ENCODE measurements around the gene MAPK8IP3.
A peak's percentile ranks its signal among the peaks of the same experiment; 100 is the strongest.
"Not testable (repeated sequence)": the region's sequence is repeated elsewhere in the genome, so short reads cannot be mapped to it uniquely, and the experiment has no call there.

Gene MAPK8IP3

DNA sequence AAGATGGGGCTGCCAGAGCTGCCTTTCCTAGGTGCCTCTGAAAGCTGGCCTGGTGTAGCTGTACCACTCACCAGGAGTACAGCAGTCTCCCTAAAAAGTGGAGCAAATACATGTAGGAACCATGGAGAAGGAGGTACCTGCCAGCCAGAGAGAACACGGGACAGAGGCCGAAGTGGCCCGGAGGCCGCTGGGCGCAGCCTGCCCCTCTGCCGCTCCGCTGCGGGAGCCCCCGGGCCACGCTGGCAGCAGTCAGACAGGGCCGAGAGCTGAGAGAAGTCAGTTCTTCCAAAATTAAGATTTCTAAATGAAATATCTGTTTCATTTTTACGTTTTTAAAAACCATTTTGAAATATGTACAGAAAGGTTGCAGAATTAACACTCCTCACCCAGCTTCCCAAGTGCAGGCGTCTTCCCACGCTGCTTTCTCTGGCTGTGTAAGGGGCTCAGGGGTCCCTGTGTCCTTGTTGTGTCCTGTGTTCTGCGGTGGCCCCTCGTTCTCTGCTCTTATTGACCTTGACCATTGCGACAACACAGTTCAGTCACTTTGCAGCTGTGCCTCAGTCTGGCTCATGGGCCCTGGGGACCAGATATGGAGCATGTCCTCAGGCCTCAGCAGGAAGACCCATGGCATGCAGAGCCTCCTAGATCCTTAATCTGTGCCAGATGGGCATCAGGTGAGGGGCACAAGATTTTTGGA, 5.0 kb downstream of the MAPK8IP3 start:
- DNase-seq: no peak

DNA sequence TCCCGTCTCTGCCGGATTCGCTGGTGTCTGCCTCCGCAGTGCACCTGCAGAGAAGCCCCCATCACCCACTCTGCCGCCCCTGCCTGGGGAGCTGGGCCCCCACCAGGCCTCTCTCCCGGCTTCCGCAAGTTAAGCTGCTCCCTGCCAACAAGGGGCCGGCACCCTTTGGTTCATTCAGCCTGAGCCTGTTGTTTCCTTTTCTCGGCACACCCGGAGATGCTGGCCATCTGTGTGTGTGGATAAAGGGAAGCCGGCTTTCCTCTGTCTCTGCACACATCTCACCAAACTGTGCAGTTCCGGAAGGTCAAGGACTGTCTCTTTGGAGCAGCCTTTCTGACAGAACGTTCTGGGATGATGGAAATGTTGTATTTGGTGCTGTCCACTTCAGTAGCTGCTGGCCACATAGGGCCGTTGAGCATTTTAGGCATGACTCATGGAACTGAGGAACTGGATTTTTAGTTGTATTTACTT, 6.8 kb downstream of the MAPK8IP3 start:
- no peak for DNase-seq

DNA sequence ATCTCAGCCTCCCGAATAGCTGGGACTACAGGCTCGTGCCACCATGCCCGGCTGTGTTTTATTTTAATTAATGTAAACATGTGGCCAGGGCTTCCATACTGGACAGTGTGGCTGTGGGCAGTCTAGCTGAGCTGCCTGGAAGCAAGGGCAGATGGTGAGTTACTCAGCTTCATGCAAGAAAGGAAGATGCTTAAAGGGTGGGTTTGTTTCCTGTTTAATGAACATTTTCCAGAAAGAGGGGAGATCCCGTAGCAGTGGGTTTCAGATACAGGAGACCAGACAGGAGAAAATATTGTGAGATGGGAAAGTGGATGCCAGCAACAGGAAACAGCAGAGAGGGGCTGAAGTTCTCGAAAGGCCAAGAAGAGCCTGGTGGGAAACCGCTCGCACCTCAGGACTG, 7.3 kb downstream of the MAPK8IP3 start:
- no peak for DNase-seq

DNA sequence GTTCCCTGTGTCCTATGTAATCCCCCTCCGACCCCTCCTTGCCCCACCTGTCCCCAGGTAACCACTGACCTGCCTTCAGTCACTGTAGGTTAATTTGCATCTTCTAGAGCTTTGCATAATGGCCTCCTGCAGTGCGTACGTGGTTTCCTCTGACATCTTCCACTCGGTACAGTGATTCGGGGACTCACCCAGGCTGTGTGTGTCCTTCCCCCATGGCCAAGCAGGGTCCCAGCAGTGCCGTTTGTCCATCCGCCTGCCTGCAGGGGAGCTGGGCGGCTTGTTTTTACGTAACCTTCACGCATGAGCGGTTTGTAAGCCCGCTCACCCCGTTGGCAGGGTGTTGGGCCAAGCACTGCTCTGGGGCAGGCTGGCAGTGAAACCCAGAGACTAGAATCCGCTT, 7.9 kb downstream of the MAPK8IP3 start:
- no peak for DNase-seq

DNA sequence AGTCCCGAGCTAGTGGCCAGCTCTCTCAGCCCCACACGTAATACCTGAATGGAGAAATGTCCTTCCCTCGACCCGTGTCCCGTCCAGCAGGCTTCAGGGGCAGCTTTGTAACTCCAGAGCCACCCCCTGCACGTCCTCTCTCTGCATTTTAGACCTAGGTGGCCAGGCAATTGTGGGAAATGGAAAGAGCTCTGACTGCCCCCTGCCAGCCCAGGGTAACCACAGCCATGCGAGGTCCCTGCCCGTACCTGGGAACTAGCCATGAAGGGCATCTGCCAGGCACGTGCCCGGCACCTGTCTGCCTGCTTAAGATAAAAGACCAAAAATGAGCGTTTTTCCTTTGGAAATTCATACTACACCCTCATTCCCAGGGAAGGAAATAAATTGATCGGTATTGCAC, 9.2 kb downstream of the MAPK8IP3 start:
- DNase-seq: no peak

DNA sequence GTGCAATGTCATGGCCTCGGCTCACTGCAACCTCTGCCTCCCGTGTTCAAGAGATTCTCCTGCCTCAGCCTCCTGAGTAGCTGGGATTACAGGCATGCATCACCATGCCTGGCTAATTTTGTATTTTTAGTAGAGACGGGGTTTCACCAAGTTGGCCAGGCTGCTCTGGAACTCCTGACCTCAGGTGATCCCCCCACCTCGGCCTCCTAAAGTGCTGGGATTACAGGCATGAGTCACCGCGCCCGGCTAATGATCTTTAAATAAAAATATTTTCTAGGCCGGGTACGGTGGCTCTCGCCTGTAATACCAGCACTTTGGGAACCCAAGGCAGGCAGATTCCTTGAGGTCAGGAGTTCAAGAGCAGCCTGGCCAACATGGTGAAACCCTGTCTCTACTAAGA, 12.2 kb downstream of the MAPK8IP3 start:
- DNase-seq: not testable (repeated sequence)

DNA sequence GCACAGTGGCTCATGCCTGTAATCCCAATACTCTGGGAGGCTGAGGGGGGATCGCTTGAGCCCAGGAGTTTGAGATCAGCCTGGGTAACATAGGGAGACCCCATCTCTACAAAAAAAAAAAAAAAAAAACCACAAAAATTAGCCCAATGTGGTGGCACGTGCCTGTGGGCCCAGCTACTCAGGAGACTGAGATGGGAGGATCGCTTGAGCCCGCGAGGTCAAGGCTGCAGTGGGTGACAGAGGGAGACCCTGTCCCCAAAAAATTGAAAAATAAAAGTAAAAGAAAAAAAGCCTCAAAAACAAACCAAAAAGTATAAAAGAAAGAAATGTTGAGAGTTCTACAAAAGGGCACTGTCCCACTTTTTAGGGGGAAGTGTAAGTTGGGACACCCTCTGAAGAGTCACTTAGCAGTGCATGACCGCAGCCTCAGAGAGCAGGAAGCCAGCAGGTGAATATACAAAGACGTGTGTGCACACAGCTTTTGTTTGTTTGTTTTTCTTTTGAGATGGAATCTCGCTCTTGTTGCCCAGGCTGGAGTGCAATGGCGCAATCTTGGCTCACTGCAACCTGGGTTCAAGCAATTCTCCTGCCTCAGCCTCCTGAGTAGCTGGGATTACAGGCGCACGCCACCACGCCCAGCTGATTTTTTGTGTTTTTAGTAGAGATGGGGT, 13.7 kb downstream of the MAPK8IP3 start:
- DNase-seq: not testable (repeated sequence)

DNA sequence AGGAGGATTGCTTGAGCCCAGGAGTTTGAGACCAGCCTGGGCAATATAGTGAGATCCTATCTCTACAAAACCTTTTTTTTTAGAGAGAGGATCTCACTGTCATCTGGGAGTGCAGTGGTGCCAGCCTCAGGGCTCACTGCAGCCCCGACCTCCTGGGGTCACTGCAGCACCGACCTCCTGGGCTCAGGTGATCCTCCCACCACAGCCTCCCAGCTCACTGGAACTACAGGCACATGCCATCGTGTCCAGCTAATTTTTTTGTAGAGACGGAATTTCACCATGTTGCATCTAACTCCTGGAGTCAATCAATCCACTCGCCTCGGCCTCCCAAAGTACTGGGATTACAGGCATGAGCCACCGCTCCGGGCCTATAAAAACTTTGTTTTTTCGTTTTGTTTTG, 15.4 kb downstream of the MAPK8IP3 start:
- no peak for DNase-seq

DNA sequence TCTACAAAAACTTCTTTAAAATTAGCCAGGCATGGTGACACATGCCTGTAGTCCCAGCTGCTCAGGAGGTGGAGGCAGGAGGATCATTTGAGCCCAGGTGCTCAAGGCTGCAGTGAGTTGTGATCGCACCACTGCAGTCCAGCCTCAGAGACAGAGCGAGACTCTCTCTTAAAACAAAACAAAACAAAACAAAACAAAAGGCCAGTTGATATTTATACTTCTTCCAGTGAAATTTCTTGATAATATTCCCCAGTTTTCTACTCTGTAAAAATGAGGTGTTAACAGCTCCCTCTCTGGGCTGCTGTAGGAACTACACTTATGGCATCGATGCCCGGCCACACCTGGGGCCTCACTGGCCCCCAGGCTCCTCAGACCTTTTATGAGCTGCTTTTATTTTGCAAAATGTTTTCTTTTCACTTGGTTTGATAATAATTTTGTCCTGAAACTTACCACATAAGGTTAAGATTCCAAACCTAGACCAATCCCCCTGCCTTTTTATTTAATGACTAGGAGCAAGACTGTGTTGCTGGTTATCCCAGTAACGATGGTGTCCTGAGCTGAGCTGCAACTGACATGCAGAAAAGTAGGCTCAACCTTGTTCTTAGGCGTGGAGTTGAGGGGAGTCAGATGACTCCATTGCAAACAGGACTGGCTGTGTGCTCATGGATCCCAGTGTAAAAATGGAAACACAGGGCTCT, 17.6 kb downstream of the MAPK8IP3 start:
- peak; percentile 33 for DNase-seq

DNA sequence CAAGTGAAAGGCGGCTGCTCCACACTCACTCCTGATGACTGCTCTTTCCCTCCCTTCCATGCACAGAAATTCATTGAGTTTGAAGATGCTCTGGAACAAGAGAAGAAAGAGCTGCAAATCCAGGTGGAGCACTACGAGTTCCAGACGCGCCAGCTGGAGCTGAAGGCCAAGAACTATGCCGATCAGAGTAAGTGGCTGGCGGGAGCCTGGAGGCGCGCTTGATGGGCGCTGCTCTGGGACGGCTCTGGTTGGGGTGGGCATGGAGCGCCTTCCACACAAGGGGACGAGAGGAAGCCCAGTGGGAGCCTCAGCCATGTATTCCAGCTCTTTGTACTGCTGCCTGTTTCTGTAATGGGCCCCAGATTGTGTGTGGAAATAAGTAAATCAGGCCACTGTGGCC, 18.5 kb downstream of the MAPK8IP3 start:
- DNase-seq: no peak

DNA sequence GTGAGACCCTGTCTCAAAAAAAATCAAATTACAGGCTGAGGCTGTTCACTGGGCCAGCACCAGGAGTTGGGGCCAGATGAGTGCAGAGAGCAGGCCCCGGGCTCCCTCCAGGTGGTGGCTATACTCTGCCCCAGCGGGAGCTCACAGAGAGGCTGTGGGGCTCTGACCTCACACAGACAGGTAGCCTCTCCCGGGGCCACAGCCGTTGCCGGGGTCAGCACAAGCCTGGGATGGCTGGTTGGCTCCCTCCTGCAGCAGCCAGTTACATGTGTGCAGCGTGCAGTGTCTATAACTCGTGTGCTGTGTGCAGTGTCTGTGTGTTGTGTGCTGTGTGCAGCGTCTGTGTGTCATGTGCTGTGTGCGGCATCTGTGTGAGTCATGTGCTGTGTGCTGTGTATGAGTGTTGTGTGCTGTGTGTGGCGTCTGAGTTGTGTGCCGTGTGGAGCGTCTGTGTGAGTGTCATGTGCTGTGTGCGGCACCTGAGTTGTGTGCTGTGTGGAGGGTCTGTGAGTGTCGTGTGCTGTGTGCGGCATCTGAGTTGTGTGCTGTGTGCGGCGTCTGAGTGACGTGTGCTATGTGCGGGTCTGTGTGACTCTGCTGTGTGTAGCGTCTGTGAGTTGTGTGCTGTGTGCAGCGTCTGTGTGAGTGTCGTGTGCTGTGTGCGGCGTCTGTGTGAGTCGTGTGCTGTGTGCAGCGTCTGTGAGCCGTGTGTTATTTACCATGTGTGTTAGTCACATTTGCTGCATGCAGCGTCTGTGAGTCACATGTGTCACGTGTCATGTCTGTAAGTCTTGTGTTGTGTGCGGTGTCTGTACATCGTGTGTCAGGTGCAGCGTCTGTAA, 20.9 kb downstream of the MAPK8IP3 start:
- DNase-seq: no peak

DNA sequence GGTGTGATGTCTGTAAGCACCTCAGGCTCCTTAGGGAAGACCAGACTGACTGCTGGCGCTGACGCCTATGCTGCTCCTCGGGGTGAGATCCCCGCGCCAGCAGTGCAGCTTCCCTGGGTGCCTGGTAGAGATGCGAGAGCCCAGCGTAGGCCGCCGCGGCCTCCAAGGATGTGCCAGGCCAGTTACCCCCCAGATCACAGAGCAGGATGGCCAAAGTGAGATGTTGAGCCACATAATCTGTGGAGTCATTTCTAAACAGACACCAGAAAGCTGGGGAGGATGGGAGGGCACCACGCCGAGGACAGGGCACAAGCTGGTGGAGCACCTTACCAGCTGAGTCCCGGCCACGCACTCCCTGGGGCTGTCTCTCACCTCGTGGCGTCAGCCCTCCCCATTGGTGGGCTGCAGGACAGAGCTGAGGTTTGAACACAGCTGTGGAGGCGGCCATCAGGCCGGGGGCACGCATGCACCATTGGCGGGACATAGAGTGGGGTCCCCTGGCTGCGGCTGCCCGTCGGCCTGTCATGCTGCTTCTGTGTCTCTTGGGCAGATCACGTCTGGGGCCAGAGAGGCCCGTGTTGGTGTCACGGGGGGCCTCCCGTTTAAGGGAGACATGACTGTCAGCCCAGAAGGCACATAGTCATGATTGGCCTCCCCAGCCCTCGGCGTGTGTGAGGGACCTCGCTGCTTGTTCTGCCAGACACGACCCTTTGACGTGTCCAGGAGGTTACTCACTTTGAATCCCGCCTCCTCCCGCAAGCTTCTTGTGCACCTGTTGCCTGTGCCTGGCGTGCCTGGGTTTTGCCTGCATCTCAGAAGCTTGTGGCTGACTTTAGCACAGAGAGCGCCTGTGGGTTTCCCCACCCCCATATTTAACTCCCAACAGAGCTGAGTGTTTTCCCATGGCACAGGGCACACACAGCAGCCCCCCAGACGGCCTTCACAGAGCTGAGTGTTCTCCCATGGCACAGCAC, 21.9 kb downstream of the MAPK8IP3 start:
- DNase-seq: no peak

DNA sequence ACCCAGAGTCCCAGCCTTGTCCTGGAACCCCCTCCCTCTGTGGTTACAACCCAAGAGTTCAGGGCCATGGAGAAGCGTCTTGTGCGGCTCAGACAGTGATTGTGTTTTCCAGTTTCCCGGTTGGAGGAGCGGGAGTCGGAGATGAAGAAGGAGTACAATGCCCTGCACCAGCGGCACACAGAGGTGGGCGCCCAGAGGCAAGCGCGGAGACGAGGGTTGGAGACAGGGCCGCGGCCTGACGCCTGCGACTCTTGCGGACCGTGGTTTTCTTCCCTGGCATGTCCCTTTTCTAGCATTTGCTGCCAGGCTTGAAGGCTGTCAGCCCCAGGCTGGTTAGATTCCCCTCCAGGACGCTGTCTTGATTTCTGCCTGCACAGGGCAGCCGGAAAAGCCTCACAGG, 23.0 kb downstream of the MAPK8IP3 start:
- DNase-seq: no peak

DNA sequence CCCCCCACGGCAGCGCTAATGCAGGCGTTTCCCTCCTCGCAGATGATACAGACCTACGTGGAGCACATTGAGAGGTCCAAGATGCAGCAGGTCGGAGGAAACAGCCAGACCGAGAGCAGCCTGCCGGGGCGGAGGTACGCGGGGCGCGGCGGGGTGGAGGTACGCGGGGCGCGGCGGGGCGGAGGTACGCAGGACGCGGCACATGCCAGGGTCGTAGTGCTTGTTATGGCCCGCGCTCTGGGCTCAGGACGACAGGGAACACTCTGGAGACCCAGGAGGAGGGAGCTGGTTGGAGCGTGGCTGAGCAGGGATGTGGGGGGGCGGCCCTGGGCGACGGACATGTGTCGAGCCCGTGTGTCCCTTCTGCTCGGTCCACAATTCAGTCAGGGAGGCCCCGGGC, 23.4 kb downstream of the MAPK8IP3 start:
- no peak for DNase-seq

DNA sequence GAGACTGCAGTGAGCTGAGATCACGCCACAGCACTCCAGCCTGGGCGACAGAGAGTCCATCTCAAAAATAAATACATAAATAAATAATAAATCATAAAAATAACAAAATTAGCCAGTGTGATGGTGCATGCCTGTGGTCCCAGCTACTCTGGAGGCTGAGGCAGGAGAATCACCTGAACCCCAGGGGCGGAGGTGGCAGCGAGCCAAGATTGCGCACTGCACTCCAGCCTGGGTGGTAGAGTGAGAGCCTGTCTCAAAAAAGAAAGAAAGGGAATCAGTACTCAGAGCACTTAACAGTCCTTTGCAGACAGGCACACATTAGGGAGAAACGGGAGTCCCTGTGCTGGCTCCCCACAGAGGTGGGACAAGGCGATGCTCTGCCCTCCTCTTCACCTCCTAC, 25.1 kb downstream of the MAPK8IP3 start:
- no peak for DNase-seq

DNA sequence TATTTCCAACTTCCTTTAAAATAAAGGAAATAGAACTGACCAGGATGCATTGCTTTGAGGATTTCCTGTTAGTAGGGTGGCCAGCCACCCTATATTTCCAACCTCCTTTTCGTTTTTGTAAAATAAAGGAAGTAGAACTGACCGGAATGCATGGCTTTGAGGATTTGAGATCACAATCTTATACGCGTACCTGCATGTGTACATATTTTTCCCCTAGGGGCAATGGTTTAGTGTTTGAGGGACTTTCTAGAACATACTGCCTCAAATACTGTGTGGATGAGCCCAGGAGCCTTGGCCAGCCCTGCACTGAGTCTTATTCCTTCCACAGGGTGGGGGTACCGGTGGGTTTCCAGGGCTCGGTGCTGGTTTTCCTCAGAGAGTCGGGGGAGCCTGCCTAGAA, 25.6 kb downstream of the MAPK8IP3 start:
- no peak for DNase-seq

DNA sequence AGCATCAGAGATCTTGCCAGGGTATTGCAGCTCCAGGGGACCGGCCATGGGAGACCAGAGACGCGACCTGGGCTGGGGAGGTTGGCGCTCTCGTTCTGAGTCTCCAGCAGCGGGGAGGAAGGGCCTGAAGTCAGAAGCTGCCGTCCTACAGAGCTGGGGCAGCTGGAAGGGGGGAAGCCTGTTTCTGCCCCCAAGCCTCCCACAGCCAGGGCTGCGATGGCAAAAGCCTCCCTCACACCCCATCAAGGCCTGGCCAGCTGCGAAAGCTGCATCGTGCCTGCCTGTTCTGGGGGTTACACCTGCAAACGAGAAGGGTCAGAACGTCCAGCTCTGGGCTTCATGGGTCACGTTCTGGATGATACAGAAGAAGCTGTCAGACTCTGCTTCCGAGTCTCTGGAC, 26.1 kb downstream of the MAPK8IP3 start:
- DNase-seq: no peak

DNA sequence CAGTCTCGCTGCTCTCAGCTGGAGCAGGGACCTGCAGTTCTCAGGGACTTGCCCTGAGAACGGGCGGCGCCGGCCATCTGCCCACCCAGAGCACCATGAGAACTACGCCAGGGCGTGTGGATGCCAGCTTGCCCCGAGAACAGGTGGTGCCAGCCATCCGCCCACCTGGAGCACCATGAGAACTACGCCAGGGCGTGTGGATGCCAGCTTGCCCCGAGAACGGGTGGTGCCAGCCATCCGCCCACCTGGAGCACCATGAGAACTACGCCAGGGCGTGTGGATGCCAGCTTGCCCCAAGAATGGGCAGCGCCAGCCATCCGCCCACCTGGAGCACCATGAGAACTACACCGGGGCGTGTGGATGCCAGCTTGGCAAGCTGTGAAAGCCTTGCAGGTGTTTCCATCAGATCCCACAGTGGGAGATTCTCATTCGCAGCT, 26.6 kb downstream of the MAPK8IP3 start:
- DNase-seq: not testable (repeated sequence)

DNA sequence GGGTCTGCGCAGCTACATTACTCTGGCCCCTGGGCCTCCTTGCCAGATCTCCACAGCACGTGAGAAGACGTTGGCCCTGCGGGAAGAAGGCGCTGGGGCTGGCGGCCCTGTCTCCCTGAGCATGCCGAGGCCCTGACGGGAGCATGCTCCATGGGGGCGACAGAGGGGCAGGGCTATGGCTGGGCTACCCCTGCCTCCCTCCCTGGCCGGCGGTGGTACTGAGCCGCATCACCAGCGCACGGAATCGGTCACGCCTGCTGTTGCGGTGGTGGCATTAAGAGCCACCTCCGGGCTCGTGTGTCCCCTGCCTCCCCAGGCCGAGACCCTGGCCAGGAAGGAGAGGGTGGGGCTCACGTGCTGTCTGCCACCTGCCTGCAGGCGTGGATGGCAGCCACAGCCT, 28.1 kb downstream of the MAPK8IP3 start:
- no peak for DNase-seq

DNA sequence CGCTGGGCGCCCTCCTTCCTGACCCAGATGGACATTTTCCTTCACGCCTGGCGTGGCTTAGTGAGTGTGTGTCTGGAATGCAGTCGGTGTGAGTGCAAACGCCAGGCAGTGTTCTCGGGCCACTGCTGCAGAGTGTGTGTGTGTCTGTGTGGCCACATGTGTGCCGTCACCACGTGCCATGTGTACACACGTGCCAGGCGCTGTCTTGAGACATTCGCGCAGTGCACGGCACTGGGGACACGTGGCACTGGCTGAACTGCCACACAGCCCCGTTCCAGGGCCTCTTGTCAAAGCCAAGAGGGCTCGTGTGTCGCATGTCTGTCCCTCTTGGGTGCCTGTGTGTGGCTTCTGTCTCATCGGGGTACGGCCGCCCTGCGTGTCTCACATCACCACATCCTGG, 28.8 kb downstream of the MAPK8IP3 start:
- no peak for DNase-seq

DNA sequence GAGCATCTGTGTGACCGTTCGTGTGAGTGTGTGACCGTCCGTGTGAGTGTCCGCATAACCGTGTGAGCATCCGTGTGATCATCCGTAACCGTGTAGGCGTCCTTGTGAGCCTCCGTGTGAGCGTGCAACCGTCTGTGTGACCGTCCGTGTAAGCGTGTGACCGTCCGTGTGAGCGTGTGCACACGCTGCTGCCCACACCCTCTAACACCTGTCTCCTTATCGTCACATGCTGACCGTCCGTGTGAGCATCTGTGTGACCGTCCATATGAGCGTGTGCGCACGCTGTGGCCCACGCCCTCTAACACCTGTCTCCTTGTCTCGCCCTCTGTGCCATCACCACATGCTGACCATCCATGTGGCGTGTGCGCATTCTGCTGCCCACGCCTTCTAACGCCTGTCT, 34.2 kb downstream of the MAPK8IP3 start:
- no peak for DNase-seq
